GM23338 (cell line): Measurements from ENCODE around the gene PLEKHD1.

Source experiments
- CREB1 ChIP-seq: fragments of 250-450 bp; sonication (Bioruptor Pico); IDR thresholded peaks from 2 replicates; pipeline ENCODE4 v1.5.0; 2020; ENCODE audit warnings: low read depth, mild to moderate bottlenecking, moderate library complexity
- EZH2 ChIP-seq: fragments of 200-600 bp; sonication (generic); IDR thresholded peaks from one replicate; pipeline ENCODE4 v1.8.0; 2017; ENCODE audit warnings: antibody characterized with exemption, mild to moderate bottlenecking, low read depth; ENCODE audit not compliant: unreplicated experiment
- EZH2phosphoT487 ChIP-seq: fragments of 200-600 bp; sonication (generic); IDR thresholded peaks from one replicate; pipeline ENCODE4 v1.8.1; 2018; ENCODE audit warnings: antibody characterized with exemption; ENCODE audit not compliant: unreplicated experiment
- JUNB ChIP-seq: IDR thresholded peaks from one replicate; pipeline ENCODE4 v1.6.1; 2016; ENCODE audit warnings: antibody characterized with exemption; ENCODE audit not compliant: unreplicated experiment
- NANOG ChIP-seq: IDR thresholded peaks from 2 replicates; pipeline ENCODE4 v1.6.1; 2016; ENCODE audit warnings: antibody characterized with exemption, borderline replicate concordance
- POLR2AphosphoS5 ChIP-seq: IDR thresholded peaks from 2 replicates; pipeline ENCODE4 v1.6.1; 2016; ENCODE audit warnings: antibody characterized with exemption, low read depth
- STAT1 ChIP-seq: IDR thresholded peaks from one replicate; pipeline ENCODE4 v1.6.1; 2016; ENCODE audit warnings: antibody characterized with exemption; ENCODE audit not compliant: unreplicated experiment
- TF ChIP-seq, protein P1 (sequence below), 2 experiments: fragments of 200-600 bp in 1 of 2; sonication (generic) in 1 of 2; conservative IDR thresholded peaks; 2 replicates each; pipeline versions ENCODE4 v1.5.1 to v1.6.1; 2016 to 2017; ENCODE audit warnings: antibody characterized with exemption in 2 of 2, low read depth in 2 of 2, mild to moderate bottlenecking in 2 of 2, moderate library complexity in 1 of 2
- TF ChIP-seq, protein P2 (sequence below): IDR thresholded peaks from one replicate; pipeline ENCODE4 v1.6.1; 2018; ENCODE audit warnings: antibody characterized with exemption; ENCODE audit not compliant: unreplicated experiment
- TF ChIP-seq, protein P3 (sequence below): IDR thresholded peaks from 2 replicates; pipeline ENCODE4 v1.6.1; 2016; ENCODE audit warnings: antibody characterized with exemption

DNA sequence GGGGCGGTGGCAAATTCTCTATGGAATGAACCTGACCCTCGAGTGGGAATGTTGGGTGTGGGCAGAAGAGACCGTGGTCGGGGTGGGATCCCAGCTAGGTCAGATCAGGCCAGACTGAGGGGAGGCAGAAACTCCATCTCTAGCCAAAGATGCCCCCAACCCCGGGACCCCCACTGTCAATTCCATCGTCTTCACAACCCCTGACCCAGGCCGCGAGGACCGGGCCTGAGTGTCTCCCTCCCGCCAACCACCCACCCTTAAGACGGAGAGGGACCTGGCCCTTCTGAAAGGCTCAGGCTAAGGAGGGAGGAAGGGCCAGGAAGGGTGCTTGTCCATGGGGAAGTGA lies 760 bp downstream of the PLEKHD1 start:
- TF ChIP-seq, protein P1, sequence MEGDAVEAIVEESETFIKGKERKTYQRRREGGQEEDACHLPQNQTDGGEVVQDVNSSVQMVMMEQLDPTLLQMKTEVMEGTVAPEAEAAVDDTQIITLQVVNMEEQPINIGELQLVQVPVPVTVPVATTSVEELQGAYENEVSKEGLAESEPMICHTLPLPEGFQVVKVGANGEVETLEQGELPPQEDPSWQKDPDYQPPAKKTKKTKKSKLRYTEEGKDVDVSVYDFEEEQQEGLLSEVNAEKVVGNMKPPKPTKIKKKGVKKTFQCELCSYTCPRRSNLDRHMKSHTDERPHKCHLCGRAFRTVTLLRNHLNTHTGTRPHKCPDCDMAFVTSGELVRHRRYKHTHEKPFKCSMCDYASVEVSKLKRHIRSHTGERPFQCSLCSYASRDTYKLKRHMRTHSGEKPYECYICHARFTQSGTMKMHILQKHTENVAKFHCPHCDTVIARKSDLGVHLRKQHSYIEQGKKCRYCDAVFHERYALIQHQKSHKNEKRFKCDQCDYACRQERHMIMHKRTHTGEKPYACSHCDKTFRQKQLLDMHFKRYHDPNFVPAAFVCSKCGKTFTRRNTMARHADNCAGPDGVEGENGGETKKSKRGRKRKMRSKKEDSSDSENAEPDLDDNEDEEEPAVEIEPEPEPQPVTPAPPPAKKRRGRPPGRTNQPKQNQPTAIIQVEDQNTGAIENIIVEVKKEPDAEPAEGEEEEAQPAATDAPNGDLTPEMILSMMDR (conservative IDR thresholded peaks at IDR 0.05; ENCODE audit: low read depth in 2 of 2): no peak
- TF ChIP-seq CREB1 (no peak), EZH2 (no peak), STAT1 (no peak), EZH2phosphoT487 (no peak), POLR2AphosphoS5 (no peak), JUNB (no peak), NANOG (no peak)
- TF ChIP-seq, protein P2, sequence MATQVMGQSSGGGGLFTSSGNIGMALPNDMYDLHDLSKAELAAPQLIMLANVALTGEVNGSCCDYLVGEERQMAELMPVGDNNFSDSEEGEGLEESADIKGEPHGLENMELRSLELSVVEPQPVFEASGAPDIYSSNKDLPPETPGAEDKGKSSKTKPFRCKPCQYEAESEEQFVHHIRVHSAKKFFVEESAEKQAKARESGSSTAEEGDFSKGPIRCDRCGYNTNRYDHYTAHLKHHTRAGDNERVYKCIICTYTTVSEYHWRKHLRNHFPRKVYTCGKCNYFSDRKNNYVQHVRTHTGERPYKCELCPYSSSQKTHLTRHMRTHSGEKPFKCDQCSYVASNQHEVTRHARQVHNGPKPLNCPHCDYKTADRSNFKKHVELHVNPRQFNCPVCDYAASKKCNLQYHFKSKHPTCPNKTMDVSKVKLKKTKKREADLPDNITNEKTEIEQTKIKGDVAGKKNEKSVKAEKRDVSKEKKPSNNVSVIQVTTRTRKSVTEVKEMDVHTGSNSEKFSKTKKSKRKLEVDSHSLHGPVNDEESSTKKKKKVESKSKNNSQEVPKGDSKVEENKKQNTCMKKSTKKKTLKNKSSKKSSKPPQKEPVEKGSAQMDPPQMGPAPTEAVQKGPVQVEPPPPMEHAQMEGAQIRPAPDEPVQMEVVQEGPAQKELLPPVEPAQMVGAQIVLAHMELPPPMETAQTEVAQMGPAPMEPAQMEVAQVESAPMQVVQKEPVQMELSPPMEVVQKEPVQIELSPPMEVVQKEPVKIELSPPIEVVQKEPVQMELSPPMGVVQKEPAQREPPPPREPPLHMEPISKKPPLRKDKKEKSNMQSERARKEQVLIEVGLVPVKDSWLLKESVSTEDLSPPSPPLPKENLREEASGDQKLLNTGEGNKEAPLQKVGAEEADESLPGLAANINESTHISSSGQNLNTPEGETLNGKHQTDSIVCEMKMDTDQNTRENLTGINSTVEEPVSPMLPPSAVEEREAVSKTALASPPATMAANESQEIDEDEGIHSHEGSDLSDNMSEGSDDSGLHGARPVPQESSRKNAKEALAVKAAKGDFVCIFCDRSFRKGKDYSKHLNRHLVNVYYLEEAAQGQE: no peak
- TF ChIP-seq, protein P3, sequence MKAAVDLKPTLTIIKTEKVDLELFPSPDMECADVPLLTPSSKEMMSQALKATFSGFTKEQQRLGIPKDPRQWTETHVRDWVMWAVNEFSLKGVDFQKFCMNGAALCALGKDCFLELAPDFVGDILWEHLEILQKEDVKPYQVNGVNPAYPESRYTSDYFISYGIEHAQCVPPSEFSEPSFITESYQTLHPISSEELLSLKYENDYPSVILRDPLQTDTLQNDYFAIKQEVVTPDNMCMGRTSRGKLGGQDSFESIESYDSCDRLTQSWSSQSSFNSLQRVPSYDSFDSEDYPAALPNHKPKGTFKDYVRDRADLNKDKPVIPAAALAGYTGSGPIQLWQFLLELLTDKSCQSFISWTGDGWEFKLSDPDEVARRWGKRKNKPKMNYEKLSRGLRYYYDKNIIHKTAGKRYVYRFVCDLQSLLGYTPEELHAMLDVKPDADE: no peak
